B cell (primary cell): ENCODE results near the gene BRD3. TPM values are rescaled to one million over a fixed set of nuclear protein-coding genes. Genes with fewer than 3 reads are reported as not detected.

ENCODE experiments used
- ATAC-seq: fragments of 200-7000 bp; cut with Tn5 transposase; one replicate; pipeline ENCODE4 v1.10.0; 2021; ENCODE audit warnings: low read depth, mild to moderate bottlenecking, moderate number of reproducible peaks, moderate library complexity
- CTCF ChIA-PET: fragments of 350-600 bp; sonication (Branson Sonifier 250); formaldehyde crosslinking; loops from one replicate; lab custom pipeline; 2021; ENCODE audit warnings: antibody characterized with exemption, inconsistent platforms; lab: Charles Lee
- POLR2A ChIA-PET: fragments of 350-600 bp; sonication (Branson Sonifier 250); formaldehyde crosslinking; loops from one replicate; lab custom pipeline; 2021; ENCODE audit warnings: antibody characterized with exemption; lab: Charles Lee
- DNase-seq: peaks from one replicate; pipeline ENCODE4 v3.0.0; 2013
- H2AFZ ChIP-seq: 2 replicates; pipeline ENCODE4 v1.6.1; 2012; ENCODE audit warnings: mild to moderate bottlenecking, low read depth, low read length; ENCODE audit not compliant: insufficient read depth, poor library complexity, severe bottlenecking
- H3K27ac ChIP-seq, 2 donors: 1 replicate in 1 of 2; 2 replicates in 1 of 2; pipeline ENCODE4 v1.5.1; 2012 to 2013; ENCODE audit warnings: low read length in 2 of 2, mild to moderate bottlenecking in 2 of 2, moderate library complexity in 1 of 2
- H3K27me3 ChIP-seq, 4 experiments: fragments of 200-600 bp in 1 of 4; sonication (generic) in 1 of 4; replicated peaks in 1 of 4; 1 replicate in 2 of 4; 2 replicates in 2 of 4; pipeline versions ENCODE4 v1.6.1 to v1.7.0; 2013 to 2016; ENCODE audit warnings: low read length in 3 of 4, mild to moderate bottlenecking in 2 of 4, mixed read lengths in 1 of 4, moderate library complexity in 1 of 4; ENCODE audit not compliant: insufficient read depth in 4 of 4, control insufficient read depth in 3 of 4; ENCODE audit errors: control extremely low read depth in 1 of 4
- H3K36me3 ChIP-seq, 2 experiments: replicated peaks in 1 of 2; 1 replicate in 1 of 2; 2 replicates in 1 of 2; pipeline versions ENCODE4 v1.6.1 to v1.7.1; 2013; ENCODE audit warnings: low read length in 1 of 2; ENCODE audit not compliant: insufficient read depth in 2 of 2, control insufficient read depth in 1 of 2; ENCODE audit errors: control extremely low read depth in 1 of 2, extremely low read depth in 1 of 2
- H3K4me1 ChIP-seq, 2 donors: fragments of 200-600 bp in 1 of 2; sonication (generic) in 1 of 2; 1 replicate in 1 of 2; 2 replicates in 1 of 2; pipeline versions ENCODE4 v1.5.1 to v1.6.1; 2013 to 2017; ENCODE audit warnings: low read length in 2 of 2; ENCODE audit not compliant: control insufficient read depth in 2 of 2, insufficient read depth in 2 of 2
- H3K4me2 ChIP-seq: replicated peaks from 2 replicates; pipeline ENCODE3; 2012; ENCODE audit warnings: mild to moderate bottlenecking, low read depth, low read length; ENCODE audit not compliant: poor library complexity, severe bottlenecking
- H3K4me3 ChIP-seq, 5 experiments: fragments of 200-600 bp in 1 of 5; sonication (generic) in 1 of 5; 1 replicate in 3 of 5; 2 replicates in 2 of 5; pipeline versions ENCODE4 v1.5.1 to v1.7.0; 2011 to 2016; ENCODE audit warnings: low read length in 4 of 5, mild to moderate bottlenecking in 4 of 5, low read depth in 2 of 5, control low read depth in 1 of 5, moderate library complexity in 1 of 5; ENCODE audit not compliant: insufficient read depth in 1 of 5; ENCODE audit errors: control extremely low read depth in 1 of 5, extremely low read depth in 1 of 5
- H3K79me2 ChIP-seq: fragments of 200-600 bp; sonication (generic); one replicate; pipeline ENCODE4 v1.6.0; 2016; ENCODE audit warnings: low read length; ENCODE audit not compliant: control insufficient read depth, insufficient read depth
- H3K9ac ChIP-seq: fragments of 200-600 bp; sonication (generic); 2 replicates; pipeline ENCODE4 v1.6.1; 2017; ENCODE audit warnings: mild to moderate bottlenecking, low read length, moderate library complexity
- H3K9me3 ChIP-seq, 3 donors: one replicate each; pipeline versions ENCODE4 v1.6.1 to v1.7.1; 2013; ENCODE audit warnings: low read length in 2 of 3; ENCODE audit not compliant: control insufficient read depth in 2 of 3, insufficient read depth in 1 of 3; ENCODE audit errors: control extremely low read depth in 1 of 3
- H4K20me1 ChIP-seq: 2 replicates; pipeline ENCODE4 v1.6.0; 2012; ENCODE audit warnings: mild to moderate bottlenecking, low read length; ENCODE audit not compliant: insufficient read depth, control insufficient read depth, poor library complexity, severe bottlenecking
- H3K27ac Mint-ChIP-seq: one replicate; pipeline ENCODE4 v1.8.0; 2021; ENCODE audit warnings: mixed read lengths
- H3K27me3 Mint-ChIP-seq: one replicate; pipeline ENCODE4 v1.8.0; 2021; ENCODE audit warnings: mixed read lengths
- H3K4me1 Mint-ChIP-seq: one replicate; pipeline ENCODE4 v1.8.0; 2021; ENCODE audit warnings: mixed read lengths
- H3K4me3 Mint-ChIP-seq: one replicate; pipeline ENCODE4 v1.8.0; 2021; ENCODE audit warnings: mixed read lengths
- H3K9me3 Mint-ChIP-seq: one replicate; pipeline ENCODE4 v1.8.0; 2022; ENCODE audit warnings: mixed read lengths; ENCODE audit not compliant: insufficient read depth
- CTCF ChIP-seq: fragments of 200-600 bp; IDR thresholded peaks from one replicate; pipeline ENCODE4 v1.8.0; 2022; ENCODE audit warnings: antibody characterized with exemption, mild to moderate bottlenecking
- EZH2 ChIP-seq: IDR thresholded peaks from 2 replicates; pipeline ENCODE4 v1.6.1; 2012; ENCODE audit warnings: borderline replicate concordance, low read depth, mild to moderate bottlenecking, moderate library complexity, low read length; ENCODE audit not compliant: insufficient read depth, poor library complexity, severe bottlenecking
- WGBS: methylation state at CpG from one replicate; pipeline ENCODE4 v1.1.5; 2013; ENCODE audit warnings: missing lambda C conversion rate; ENCODE audit not compliant: insufficient coverage; 5-methylcytosine and 5-hydroxymethylcytosine counted together
- intact Hi-C: fragments of 100-400 bp; cut with micrococcal nuclease; formaldehyde crosslinking; loops from one replicate; pipeline ENCODE4 v1.10.0; 2022
- polyA plus RNA-seq: library from polyadenylated mRNA; depleted of rRNA; stranded (reverse); fragments of >200 nt; gene quantifications from 2 replicates; pipeline ENCODE4 v1.2.3, GENCODE V29; 2012
- total RNA-seq, 2 donors: library from RNA; stranded (reverse); fragments of 120-200 nt in 1 of 2; gene quantifications; 1 replicate in 1 of 2; 2 replicates in 1 of 2; pipeline versions ENCODE4 v1.2.3 to v1.2.4, GENCODE V29; 2013 to 2022

BRD3 gene
- total and polyA plus RNA-seq, 2 donors (not counting 1 experiment from before 2014, with no cell fraction given): 8.9 to 38.0 TPM

DNA sequence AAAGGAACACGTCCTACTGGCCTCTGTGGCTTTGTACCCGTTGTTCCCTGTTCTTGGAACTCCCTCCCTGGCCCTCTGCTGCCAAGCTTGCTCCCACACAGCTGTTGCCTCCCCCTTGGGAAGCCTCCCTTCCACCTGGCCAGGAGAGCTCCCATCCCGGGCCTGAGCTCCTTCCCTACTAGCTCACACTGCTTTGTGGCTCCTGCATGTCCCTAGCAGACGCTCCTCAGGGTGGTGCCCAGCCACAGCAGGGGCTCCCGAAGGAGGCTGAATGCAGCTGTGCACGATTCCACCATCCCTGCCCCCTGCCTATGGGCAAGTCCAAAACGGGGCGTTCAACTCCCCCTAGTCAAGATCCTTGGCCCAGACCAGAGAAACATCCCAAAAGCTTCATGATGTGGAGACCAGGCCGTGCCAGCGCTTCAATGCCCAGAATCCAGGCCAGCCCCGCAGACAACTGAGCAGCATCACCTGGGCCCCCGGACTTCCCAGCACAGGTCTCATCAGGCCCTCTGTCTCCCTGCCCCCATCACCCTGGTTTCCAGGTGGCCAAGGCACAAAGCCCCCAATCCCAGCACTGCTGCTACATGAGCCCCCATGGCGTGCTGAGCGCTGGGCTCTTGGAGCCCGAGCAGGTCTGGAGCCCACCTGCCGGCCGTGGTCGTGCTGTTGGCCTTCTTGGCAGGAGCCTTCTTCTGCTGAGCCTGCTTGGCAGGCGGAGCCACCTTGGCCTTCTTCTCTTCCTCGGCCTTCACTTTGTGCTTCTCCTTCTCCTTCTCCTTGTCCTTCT lies 28.2 kb downstream of the BRD3 start:
- no peak overlapping the region for H3K4me3 ChIP-seq
- H3K79me2 ChIP-seq: no peaks in the 10 kb centered on the region
- peaks cover under 1% of the 10 kb centered on the region for H4K20me1 ChIP-seq
- no peak overlapping the region for H2AFZ ChIP-seq
- WGBS: 97% methylated on average over 20 of the region's 20 CpGs
- CTCF ChIA-PET: no interaction called here
- H3K4me2 ChIP-seq: no peak overlapping the region
- TF ChIP-seq EZH2: no peak
- no peak for TF ChIP-seq CTCF
- no peaks in the 10 kb centered on the region for H3K27me3 Mint-ChIP-seq
- DNase-seq (no peak), ATAC-seq (no peak)
- no peak overlapping the region for H3K27ac Mint-ChIP-seq
- H3K36me3 ChIP-seq: peaks cover 0 to 57% of the 10 kb centered on the region in 2 experiments
- intact Hi-C loops: no loop called here
- POLR2A ChIA-PET: no interaction called here
- no peaks in the 10 kb centered on the region for H3K9me3 Mint-ChIP-seq
- H3K27me3 ChIP-seq: no peaks in the 10 kb centered on the region
- peaks cover 1 to 23% (median 10%) of the 10 kb centered on the region in 3 donors for H3K9me3 ChIP-seq
- H3K4me1 ChIP-seq: no peaks in the 10 kb centered on the region
- H3K27ac ChIP-seq: no peak overlapping the region
- H3K9ac ChIP-seq: no peak overlapping the region
- H3K4me3 Mint-ChIP-seq: no peak overlapping the region
- no peaks in the 10 kb centered on the region for H3K4me1 Mint-ChIP-seq

- no peaks in the 10 kb centered on the region for H3K79me2 ChIP-seq
- no peak overlapping the region for H3K4me2 ChIP-seq
- Mint-ChIP-seq H3K4me1 (no peaks in the 10 kb centered on the region), H3K27ac (no peak overlapping the region), H3K4me3 (no peak overlapping the region), H3K27me3 (no peaks in the 10 kb centered on the region), H3K9me3 (no peaks in the 10 kb centered on the region)
- no peaks in the 10 kb centered on the region for H3K4me1 ChIP-seq
- no peaks in the 10 kb centered on the region for H4K20me1 ChIP-seq
- H3K9me3 ChIP-seq: peaks cover 1 to 25% (median 10%) of the 10 kb centered on the region in 3 donors
- H3K4me3 ChIP-seq: no peak overlapping the region
- WGBS: no CpG with 5 or more reads among the region's 2 CpGs
- intact Hi-C loops: no loop called here
- ChIA-PET POLR2A (no interaction called here), CTCF (no interaction called here)
- ATAC-seq (no peak), DNase-seq (no peak)
- peaks cover 0 to 64% of the 10 kb centered on the region in 2 experiments for H3K36me3 ChIP-seq
- no peaks in the 10 kb centered on the region for H3K27me3 ChIP-seq
- no peak overlapping the region for H3K9ac ChIP-seq
- no peak overlapping the region for H2AFZ ChIP-seq
- no peak overlapping the region for H3K27ac ChIP-seq
- TF ChIP-seq EZH2: no peak
- TF ChIP-seq CTCF: no peak
Observed at GRCh38 chr9:134037641-134038040, 30.2 kb downstream of the BRD3 start.
